NCI-H345 treated with DMSO at 0.1 percent for 48 hours (cell line): ENCODE results near the gene NDUFA13.

Experiments
- DNase-seq: peaks from one replicate; lab custom pipeline; 2025; ENCODE audit not compliant: unreplicated experiment; lab: John Stamatoyannopoulos, UW

Gene NDUFA13

DNA sequence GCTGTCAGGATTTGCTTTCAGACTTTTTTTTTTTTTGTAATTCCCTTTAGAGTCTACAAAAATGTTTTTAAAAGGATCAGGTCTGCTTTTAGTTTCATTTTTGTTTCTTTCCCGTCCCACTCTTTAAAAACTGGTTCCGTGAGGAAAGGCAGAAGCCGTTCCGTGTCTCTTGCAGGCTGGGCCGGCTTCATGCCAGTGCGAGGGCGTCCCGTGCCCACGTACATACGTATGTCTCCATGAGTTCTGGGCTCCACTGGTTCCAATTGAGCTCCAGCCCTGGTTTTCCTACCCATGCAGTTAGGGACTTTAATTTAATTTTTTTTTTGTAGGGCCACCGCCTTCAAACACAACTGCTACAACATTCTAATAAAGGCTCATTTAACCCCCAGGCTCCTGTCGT lies 9.4 kb upstream of the NDUFA13 start:
- DNase-seq = no peak

DNA sequence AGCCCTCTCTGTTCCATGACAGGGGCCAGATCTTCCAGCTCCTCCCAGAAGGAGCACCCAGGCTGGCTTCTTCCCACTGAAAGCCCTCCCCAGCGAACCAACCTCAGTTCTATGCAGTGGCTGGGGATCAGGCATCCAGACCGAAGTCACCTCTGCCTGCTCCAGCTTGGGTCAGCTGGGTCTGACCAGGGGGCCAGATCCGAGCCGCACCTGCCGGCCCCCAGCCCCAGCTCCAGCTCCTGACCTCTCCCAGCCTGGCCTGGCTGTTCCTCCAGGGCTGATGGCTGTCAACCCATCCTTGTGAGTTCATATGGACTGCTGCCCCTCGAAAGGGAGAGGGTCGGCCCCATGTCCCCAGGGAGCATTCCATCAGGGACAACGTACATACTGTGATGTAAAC lies 8.7 kb upstream of the NDUFA13 start:
- no peak for DNase-seq

- no peak for DNase-seq
Measured at GRCh38 chr19:19508217-19508616, 7.8 kb upstream of the NDUFA13 start.

DNA sequence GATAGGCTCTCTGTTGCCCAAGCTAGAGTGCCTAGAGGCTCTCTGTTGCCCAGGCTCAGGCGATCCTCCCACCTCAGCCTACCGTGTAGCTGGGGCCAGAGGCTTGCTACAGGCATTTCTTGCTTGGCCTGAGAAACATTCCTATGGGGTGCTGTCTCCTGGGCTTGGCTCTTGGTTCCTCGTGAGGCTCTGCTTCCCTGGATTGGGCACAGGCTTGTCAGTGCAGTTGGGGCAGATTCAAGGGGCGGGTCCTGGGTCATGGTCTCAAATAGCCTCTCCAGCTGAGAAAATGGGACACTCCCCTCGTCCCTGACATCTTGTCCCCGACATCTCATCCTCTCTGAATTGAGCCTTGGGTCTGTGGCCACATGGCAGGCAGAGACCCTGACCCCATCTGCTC lies 5.6 kb upstream of the NDUFA13 start:
- DNase-seq = no peak

DNA sequence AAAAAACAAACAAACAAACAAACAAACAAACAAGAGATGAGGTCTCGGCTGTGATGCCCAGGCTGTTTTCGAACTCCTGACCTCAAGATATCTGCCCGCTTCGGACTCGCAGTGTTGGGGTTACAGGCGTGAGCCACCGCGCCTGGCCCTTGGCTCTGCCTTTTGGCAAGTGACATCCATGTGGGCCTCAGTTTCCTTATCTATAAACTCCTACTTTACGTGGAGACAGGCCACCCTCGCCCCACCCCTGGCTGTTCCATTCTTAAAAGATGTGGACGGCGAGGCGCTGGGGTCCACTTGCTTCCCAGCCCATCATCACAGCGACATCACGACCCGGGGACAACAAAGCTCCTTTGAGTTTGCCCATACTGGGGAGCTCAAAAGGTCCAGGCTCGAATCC lies 2.3 kb upstream of the NDUFA13 start:
- DNase-seq = no peak

GRCh38 chr19:19514215-19514657 lies 1.8 kb upstream of the NDUFA13 start:
- no peak for DNase-seq

GRCh38 chr19:19514881-19515641 lies 964 bp upstream of the NDUFA13 start, which contains the start of gene TSSK6:
Gene TSSK6, minus strand, starts transcription at chr19:19515548. Its CDS starts 121 bp downstream, at chr19:19515427.
- no peak for DNase-seq

GRCh38 chr19:19517235-19517619 lies 1.2 kb downstream of the NDUFA13 start:
- no peak for DNase-seq

DNA sequence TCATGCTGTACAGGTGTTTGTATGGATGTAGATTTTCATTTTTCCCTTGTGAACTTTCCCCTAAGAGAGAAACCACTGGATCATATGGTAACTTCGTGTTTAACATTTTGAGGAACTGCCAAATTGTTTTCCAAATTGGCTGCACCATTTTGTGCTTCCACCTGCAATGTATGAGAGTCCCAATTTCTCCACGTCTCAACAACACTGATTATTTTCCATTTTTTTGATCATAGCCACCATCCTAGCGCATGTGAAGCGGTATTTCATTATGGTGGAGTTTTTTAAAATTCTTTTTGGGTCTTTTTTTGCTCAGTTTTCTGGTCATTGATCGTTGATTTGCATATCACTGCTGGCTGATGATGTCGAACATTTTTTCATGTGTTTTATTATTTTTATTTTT lies 5.0 kb downstream of the NDUFA13 start:
- DNase-seq = no peak

DNA sequence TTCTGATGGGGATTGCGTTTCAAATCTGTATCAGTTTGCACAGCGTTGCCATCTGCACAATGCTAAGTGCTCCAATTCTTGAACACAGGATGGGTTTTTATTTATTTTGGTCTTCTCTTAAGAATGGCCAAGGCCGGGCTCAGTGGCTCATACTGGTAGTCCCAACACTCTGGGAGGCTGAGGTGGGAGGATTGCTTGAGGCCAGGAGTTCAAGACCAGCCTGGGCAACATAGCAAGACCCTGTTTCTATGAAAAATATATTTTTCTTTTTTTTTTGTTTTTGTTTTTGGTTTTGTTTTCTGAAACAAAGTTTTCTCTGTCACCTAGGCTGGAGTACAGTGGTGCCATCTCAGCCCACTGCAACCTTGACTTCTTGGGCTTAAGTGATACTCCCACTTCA lies 7.2 kb downstream of the NDUFA13 start:
- DNase-seq = no peak

DNA sequence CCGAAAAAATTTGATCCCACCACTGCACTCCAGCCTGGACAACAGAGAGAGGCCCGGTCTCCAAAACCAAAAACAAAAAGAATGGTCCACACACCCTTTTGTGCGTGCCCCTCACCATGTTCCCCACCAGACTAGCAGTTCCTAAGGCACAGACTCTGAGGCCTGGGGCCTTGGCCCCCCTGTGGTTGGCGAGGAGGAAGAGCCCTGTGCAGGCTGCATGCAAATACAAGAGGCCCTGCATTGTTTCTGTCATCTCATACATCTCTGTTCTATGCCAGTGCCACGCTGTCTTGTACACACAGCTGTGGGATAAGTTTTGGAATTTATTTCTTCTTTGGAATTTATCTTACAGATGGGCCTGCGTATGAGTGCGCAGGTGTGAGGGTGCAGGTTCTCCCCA lies 8.0 kb downstream of the NDUFA13 start:
- DNase-seq = no peak

- DNase-seq = no peak
Measured at GRCh38 chr19:19525611-19526380, 9.8 kb downstream of the NDUFA13 start.

DNA sequence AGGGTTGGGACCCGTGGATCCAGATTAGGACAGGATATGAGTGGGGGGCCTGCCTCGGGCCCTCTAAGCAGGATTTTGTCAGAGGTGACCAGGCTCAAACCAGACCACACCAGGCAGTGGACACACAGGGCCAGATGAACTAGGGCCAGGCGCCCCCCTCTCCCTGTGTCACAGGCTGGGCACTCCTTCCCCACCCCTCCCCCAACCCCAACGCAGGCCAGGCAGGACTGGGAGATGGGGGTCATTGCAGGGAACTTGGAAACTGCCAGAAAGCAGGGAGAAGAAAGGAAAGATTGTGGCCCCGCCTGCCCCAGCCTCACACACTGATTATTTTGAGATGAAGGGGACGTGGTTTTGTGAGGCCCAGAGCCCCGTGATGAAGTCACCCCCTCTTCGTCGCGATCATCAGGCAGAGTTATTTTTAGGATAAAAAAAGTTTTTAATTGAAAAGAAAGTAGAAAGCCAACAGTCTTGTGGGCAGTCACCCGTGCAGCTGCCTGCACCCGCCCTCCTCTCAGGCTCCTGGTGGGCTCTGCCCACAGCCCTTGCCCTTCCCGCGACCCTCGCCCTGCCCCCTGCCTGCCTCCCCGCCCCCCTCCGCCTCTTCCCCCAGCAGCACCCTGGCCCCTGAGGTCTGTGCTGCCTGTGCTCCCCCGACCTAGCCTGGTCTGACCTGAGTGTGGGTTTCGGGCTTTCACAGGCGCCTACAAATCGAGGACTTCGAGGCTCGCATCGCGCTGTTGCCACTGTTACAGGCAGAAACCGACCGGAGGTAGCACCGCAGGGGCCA lies 10.8 kb downstream of the NDUFA13 start:
- DNase-seq = no peak

- DNase-seq = no peak
Measured at GRCh38 chr19:19527371-19527656, 11.3 kb downstream of the NDUFA13 start.

DNA sequence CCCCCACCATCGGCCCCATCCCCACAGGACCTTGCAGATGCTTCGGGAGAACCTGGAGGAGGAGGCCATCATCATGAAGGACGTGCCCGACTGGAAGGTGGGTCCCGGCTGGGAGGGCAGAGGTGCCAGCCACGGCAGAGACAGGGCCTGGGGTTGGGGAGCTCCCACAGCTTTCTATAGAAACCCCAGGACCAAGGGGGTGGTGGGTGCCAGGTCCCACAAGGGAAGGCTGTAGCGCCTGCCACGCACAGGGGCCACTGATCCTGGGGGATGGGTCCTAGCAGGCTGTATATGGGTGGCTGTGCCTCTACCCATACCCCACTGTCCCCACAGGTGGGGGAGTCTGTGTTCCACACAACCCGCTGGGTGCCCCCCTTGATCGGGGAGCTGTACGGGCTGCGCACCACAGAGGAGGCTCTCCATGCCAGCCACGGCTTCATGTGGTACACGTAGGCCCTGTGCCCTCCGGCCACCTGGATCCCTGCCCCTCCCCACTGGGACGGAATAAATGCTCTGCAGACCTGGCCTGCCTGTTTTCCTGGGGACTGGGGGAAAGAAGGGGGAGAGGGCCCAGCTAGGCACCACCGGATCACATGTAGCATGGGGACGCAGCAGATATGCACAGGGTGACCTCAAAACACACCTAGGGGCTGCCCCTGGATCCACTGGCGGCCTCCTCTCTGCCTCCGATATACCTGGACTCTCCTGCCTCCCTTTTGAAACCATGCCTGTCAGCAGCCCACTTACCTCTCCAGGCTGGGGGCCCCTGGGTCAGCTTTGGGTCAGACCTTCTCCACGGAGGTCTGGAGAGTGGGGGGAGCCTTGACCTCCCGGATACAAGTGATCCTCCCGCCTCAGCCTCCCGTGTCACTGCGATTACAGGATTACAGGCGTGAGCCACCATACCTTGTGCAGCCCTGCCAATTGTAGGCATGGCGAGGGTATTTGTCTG lies 11.9 kb downstream of the NDUFA13 start:
- DNase-seq = no peak

GRCh38 chr19:19528721-19529490 lies 12.9 kb downstream of the NDUFA13 start, which contains the start of gene YJEFN3:
Gene YJEFN3, plus strand, starts transcription at chr19:19528911. Its CDS starts 22 bp downstream, at chr19:19528933.
- no peak for DNase-seq

GRCh38 chr19:19529783-19530422 lies 13.9 kb downstream of the NDUFA13 start:
- DNase-seq = no peak

- no peak for DNase-seq
Measured at GRCh38 chr19:19530423-19530804, 14.4 kb downstream of the NDUFA13 start.

DNA sequence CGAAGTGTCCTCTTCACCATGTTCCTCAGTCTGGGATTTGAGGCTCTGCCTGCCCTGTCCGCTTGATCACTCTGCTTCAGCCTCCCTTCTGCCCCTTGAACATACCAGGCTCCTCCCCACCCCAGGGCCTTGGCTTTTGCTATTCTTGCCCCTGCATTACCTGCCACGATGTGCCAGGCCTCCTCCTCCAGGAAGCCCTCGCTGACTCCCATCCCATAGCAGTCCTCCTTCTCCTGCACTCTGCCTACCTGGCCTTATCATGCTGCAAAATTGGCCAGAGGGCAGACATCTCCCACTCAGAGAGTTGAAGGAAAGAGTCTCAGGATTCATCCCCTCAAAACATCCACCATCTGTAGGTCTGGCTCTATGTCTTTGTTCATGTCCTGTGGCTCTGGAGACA lies 14.9 kb downstream of the NDUFA13 start:
- DNase-seq = no peak
